M059J (cell line): ENCODE data around the gene KLRK1. TPM values are rescaled to one million over a fixed set of nuclear protein-coding genes. Genes with fewer than 3 reads are reported as not detected.
"Not testable (repeated sequence)": the region's sequence is repeated elsewhere in the genome, so short reads cannot be mapped to it uniquely, and the experiment has no call there.

Experiments used
- DNase-seq: peaks from one replicate; pipeline ENCODE4 v3.0.0-alpha.2; 2012; ENCODE audit warnings: low read depth
- total RNA-seq: library from RNA; depleted of rRNA; stranded (reverse); fragments of >200 nt; shearing (Covaris generic); gene quantifications from 2 replicates; pipeline ENCODE4 v1.2.3, GENCODE V29; 2014

The KLRK1 gene
- total RNA-seq, 1 experiment from 2014 or later, result not detected

DNA sequence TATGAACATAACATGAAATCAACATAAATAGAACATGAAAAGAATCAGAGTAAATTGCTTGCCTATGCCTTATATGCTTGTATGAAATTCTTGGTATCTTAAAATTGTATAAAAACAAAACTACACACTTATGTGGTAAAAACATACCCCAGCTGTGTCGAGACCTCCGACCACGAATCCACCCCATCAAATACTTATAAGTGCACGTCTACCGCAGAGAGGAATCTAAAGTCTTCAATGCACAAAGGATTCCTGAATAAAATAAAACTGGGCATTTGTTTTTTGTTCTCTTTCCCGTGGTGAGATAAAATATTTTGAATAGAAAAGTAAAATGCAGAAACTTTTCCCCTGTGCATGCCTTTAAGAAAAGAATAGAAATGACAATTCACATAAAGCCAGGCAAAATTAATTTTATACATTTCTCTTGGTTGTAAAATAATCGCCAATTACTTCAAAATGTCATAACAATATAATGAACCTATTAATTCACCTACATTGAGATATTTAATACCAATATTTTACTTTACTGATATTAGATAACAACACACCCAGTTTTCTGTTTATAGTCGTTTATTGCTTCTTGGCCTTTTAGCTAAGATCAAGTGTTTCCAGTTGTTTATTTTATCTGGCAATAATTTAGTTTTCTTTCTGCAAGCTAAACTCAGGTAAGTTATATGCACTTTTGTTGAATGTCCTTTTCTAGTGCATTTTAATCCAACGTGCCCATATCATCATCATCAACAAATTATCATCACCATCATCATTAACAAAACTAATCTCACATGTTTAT is 1.0 kb downstream of the KLRK1 start:
- DNase-seq, result no peak

DNA sequence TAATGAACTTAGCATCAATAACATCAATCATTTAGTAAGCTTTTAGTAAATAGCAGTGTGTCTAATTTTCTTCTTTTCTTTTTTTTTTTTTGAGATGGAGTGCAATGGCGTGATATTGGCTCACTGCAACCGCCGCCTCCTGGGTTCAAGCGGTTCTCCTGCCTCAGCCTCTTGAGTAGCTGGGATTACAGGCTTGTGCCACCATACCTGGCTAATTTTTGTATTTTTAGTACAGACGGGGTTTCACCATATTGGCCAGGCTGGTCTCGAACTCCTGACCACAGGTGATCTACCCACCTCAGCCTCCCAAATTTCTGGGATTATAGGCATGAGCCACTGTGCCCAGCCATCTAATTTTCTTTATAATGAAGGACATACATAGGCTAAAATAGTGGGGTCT is 2.3 kb downstream of the KLRK1 start:
- DNase-seq, result not testable (repeated sequence)

DNA sequence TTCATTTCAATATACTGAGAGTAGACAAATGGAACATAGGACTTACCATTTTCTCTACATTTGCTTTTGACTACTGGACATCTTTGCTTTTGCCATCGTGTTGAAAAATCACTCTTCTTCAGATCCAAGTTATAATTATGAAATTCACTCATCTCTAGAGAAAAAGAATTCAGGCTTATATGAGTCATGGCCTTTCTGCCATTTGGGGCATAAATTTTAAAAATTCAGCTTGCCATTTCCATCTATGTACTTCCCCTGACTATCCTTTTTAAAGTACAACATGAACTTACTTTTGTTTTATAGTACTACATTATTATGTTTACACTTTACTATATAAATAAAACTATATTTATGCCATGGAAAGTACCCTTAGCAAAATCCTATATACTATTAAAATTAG is 3.0 kb downstream of the KLRK1 start:
- no peak for DNase-seq

DNA sequence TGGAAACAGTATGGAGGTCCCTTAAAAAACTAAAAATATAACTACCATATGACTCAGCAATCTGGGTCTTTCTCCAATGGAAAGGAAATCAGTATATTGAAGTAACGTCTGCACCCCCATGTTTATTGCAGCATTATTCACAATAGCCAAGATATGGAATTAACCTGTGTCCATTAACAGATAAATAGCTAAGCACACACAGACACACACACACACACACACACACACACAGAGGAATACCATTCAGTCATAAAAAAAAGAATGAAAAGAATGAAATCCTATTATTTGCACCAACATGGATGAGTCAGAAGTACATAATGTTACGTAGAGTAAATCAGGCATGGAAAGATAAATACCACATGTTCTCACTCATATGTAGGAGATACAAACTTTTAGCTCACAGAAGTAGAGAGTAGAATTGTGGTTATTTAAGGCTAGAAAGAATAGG is 4.7 kb downstream of the KLRK1 start:
- DNase-seq, result peak; percentile 81

DNA sequence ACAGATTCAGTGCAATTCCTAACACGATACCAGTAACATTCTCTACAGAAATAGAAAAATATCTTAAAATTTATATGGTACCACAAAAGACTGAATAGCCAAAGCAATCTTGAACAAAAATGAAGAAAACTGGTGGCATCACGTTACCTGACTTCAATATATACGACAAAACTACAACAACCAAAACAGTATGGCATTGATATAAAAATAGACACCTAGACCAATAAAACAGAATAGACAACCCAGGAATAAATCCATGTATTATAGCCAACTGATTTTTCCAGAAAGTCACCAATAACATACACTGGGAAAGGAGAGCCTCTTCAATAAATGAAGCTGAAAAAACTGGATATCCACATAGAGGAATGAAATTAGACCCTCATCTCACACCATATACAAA is 5.7 kb downstream of the KLRK1 start:
- DNase-seq, result no peak

DNA sequence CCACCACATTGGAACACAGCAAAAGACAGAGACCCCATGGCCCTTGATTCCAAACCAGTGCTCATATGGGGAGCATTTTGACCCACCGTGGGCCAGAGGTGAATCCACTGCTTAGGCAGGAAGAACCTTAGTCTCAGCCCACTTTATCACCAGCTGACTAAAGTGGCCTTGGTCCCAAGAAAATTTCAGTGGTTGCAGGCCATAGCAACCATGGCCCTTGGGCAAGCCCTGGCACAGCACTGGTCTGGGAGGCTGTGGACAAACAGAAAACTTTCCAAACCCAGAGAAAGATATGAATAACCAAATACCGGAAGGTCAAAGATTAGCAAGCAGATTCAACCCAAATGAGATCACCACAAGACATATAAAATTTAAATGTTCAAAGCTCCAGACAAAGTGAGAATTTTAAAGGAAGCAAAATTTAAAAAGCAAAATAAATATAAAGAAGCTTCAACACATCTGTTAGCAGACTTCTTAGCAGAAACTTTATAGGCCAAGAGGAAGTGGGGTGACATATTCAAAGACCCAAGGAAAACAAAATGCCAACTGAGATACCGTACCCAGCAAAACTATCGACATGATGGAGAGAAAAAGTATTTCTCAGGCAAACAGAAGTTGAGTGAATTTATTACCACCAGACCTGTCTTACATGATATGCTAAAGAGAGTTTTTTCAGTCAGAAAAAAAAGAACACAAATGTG is 7.8 kb downstream of the KLRK1 start:
- peak; percentile 23 for DNase-seq

DNA sequence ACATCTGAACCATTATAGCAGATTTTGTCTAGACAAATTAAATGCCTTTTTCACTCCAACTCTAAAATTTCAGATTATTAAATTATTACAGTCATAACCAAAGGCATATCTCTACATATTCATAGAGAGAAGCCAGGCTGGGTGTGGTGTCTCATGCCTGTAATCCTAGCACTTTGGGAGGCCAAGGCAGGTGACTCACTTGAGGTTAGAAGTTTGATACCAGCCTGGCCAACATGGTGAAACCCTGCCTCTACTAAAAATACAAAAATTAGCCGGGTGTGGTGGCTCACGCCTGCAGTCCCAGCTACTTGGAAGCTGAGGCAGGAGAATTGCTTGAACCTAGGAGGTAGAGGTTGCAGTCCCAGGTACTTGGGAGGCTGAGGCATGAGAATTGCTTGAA is 11.1 kb downstream of the KLRK1 start:
- peak; percentile 35 for DNase-seq

DNA sequence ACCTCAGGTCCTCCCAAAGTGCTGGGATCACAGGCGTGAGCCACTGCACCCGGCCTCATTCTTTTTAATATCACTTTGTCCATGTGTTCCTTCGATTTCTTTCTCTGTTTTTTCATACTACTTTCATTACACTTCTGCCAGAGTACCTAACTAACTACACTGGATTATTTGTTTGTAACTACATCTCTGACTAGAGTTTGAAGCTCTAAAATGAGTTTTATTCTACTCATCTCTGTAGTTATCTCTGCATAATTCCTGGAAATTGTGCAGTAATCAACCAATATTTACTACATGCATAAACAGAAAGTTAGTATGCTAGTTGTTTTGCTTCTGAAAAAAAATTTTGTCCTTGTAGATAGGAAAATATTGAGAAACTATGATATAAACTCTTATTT is 15.2 kb downstream of the KLRK1 start:
- DNase-seq, result no peak

DNA sequence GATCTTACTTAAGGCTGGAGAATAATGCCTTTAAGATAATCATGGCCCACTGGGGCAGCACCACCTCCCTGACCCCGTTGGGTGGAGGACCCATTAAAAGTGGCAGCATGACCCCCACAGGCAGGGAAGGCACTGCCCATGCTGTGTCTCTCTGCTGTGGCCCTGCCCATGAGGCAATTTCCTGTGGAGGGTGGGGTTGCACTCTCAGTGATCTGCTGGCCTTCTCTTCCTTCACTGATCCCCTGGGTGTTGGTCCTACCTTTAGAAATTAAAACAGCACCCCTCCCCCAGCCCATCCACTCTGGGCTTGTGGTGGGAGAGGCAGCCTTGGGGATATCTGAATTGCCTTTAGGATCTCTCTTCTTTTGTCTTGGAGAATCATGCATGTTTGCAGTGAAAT is 17.3 kb downstream of the KLRK1 start:
- DNase-seq, result no peak

DNA sequence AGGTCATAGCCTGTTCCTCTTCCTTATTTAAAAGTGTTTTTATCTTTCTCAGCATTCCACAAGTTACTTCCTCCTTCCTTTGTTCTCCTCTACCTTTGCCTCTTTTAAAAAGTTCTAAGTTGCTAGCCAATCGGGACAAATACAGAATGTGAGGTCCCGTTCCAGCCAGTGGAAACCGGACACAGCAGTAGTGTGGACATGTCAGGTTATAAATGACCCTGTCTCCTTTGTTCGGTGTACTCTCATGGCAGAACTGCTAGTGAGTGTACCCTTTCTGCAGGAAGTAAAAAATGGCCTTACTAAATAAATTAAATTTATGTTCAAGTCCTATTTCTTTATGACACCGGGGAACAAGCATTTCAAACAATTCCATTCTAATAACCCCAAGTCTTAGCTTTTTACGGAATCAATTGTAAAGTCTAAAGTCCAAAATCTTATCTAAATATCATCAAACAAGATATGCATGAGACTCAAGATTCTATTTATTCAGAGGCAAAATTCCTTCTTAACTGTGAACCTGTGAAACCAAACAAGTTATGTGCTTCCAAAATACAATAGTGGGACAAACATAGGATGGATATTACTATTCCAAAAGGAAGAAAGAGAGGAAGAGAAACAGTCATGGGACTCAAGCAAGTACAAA is 17.8 kb downstream of the KLRK1 start:
- DNase-seq, result not testable (repeated sequence)

DNA sequence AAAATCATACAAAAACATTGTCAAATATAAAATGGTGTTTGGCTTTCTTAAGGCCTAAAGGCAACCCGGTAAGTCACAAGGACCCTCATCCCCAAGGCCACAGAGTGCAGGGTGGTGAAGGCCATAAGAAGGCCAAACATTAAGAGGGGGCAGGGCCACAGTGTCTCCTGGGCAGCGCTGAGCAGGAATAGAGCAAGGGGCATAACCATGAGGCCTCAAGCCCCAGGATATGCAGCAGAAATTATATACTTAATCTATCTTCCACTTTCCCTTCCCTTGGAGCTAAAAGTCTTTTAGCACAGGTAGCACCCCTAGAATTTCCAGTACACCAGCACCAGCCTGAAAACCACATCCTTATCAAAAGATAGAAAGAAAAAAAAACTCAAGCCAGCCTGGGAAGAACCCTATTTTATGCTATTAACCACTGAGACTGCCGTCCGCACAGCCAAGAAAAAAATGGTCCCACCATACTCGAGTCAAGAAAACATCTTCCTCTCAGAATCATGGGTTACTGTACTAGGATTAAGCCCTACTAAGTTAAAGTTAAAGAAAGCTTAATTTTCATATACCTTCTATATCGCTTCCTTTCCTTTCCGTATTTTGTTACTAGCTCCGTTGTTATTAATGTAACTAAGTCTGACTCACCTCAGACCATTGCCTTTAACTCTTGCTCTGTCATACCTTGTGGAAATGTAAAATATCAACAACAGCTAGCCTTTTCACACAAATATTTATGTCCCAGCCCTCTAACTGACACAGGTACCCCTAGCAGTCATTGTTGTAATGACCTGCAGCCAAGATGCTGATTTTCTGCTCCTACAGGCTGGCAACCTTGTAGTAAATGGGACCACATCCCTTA is 20.1 kb downstream of the KLRK1 start:
- no peak for DNase-seq

DNA sequence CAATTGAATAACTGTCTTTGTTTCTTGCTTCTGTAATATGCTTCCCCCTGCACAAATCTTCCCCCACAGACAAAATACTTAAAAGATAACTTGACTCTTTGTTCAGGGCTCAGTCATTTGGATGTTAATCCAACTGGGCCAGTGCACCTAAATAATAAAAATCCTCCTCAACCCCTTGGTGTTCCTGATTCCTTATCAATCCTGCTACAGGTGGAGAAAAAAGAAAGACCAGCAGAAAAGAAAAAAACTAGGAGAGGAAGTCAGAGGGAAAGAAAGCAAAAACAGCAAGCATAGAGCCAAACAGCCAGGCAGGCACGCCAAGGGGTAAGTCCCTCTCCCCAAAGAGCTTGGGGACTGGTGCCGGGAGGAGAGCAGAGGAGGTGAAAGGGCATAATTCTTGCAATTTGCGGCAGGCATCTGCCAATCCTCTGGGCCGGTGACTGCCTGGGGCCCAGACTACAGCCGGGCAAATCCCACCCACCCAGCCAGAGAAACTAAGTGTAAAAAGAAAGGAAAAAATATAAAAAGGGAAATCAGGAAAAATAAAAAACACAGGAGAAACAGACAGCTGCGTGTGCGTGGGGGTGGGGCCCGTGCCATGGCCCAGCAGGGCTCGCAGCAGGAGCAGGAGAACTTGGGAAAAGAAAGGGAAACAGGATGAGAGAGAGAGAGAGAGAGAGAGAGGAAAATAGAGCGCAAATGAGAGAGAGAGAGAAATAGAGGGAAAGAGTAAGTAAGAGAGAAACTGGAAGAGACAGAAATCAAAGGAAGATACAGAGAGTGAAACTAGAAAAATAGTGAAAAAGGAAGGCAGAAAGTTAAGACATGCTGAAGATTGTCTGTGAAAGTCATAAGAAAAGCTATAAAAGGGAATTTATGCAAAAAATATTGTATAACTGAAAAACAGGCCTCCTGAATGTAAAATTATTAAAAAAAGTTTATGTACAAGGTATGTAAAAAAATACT is 21.4 kb downstream of the KLRK1 start:
- DNase-seq, result no peak

DNA sequence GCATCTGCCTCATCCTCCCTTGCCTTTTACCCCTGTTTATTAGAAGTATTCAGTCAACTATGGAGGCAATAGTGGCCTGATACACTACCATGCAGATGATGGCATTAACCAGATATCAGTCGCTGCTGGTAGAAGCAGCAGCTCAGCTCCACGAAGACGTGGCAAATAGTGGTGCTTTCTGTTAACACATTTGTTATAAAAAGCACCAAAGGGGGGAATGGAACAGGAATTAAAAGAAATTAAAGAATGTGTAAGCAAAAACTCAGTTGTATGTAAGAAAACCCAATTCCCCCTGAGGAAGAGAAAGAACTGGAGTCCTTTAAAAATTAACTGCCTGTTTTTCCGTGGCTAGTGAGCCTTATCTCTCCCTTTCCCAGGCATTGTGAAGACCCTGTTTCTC is 22.1 kb downstream of the KLRK1 start:
- DNase-seq, result not testable (repeated sequence)

DNA sequence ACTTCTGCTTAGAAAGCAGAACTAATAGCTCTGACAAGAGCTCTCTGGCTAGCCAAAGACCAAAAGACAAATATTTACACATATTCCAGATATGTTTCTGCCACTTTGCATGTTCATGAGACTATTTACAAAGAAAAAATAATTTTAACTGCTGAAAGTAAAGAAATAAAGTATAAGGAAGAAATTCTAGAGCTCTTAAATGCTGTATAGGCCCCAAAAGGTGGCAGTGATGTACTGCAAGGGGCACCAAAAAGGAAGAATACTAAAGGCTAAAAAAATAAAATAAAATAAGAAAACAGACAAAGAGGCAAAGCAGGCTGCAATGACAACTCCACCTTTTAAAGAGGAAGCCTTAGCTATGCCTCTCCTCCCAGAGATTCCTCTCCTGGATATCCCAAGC is 23.0 kb downstream of the KLRK1 start:
- peak; percentile 41 for DNase-seq

DNA sequence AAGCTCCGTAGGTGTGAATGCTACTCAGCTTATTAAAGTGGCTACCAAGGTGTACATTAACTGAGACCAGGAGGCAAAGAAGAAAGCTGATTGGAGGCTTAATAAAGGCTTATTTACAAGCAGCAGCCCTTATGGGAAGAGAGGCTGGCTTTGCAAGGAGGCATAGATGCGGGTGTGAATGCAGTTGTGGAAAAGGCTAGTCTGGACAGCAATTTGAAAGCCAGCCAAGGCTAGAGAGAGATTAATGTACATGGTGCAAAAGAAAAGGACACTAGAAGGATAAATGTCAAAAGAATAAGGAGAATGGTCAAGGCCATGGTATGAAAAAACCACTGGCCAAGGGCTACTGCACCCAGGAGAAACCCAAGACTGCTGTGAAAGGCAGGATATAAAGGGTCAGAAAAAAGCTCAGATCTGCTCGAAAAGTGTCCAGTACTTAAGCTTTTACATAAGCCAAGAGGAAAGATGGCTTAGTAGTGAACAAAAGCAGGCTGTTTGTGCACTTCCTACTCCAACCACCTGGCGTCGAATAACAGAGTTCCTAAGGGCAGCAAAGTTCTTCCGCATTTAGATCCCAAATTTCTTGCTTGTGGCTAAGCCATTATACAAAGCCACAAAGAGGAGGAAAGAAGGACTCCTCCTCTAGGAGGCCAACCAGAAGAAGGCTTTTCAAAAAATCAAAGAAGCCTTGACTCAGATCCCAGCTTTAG is 24.0 kb downstream of the KLRK1 start:
- DNase-seq, result peak; percentile 16

DNA sequence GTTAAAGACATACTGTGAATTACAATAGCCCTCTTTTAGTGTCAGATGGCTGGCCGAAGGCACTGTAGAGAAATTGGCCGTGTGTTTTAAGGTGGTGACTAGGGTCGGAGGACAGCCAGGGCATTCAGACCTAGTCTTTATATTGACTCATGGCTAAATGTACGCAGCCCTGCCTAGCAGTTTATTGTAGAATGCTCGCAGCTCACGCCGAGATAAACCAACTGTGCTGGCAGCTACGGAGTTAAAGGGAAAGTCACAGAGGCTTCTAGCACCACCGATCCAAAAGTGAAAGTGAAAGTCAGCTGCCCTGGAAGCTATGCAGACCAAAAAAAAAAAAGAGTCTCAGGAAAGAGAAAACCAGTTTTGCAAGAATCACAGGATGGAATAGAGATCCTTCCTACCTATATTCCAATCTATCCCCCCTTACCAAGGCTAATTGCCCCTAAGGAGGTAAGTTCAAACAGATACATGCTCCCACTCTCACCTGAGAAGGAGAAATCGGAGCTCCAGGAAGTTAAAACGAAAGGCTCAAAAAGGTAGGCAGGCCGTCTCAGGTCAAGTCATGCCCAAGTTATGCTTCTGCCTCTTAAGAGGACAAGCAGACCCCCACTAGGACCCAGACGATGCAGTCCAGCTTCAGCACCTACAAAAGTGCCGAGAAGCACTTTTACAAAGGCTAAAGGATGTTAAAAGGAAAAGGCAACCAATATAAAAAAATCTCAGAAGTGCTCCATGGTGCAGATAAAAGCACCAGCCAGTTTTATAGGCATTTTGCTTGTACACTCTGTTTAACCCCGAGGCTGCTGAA is 24.8 kb downstream of the KLRK1 start:
- peak; percentile 89 for DNase-seq

DNA sequence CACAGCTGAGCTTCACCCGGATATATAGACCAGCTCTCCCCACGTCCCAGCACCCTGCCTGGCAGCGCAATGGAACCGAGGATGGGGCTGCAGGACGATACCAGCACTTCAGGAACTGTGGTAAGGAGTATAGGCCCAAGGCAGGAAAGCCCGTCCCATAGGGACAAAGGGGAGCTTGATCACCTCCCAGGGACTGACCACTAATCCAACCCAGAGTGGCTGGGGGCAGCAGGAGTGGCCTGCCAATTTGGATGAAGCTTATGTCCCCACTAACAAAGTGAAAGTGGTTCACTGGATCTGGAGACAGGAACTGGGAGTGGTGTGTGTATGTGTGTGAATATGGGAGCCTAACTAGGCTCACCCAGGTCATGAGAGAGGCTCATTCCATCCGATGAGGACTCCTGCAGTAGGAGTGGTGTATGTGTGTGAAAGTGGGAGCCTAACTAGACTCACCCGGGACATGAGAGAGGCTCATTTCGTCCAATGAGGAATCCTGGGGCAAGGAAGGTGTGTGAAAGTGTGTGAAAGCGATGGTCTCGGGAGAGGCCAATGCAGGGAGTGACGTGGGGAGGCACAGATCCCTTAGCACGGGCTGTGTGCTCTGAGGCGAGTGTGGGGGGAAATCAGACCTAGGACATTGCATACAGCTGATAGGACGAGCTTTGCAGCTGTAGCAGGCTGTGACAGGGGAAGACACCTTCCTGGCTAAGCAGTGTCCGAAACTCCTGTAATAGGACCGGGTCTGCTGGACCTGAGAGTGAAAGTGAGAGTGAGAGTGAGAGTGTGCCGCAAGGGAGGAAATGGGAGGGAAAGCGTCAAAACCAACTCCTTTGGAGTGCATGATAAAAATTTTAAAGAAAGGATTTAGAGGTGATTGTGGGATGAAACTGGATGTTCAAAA is 25.7 kb downstream of the KLRK1 start:
- DNase-seq, result peak; percentile 66

DNA sequence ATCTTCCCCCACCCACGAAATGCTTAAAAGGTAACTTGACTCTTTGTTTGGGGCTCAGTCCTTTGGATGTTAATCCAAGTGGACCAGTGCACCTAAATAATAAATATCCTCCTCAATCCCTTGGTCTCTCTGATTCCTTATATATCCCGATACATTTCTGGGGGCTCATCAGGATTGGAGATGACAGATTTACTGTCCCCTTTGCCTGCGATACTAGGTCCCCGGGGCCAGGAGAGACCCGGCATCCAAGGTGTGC is 26.3 kb downstream of the KLRK1 start:
- DNase-seq, result no peak
